GM18508 (cell line): ENCODE results near the gene NLRP9.

Experiments used
- ATAC-seq: cut with Tn5 transposase; IDR thresholded peaks from one replicate; pipeline ENCODE4 v1.9.1; 2021; ENCODE audit warnings: moderate number of reproducible peaks; ENCODE audit not compliant: insufficient read depth, unreplicated experiment

NLRP9 gene

GRCh38 chr19:55704494-55705245, 33.5 kb downstream of the NLRP9 start:
- no peak for ATAC-seq

- ATAC-seq = no peak
Observed at GRCh38 chr19:55703790-55704215, 34.4 kb downstream of the NLRP9 start.

- no peak for ATAC-seq
Observed at GRCh38 chr19:55702131-55702627, 36.0 kb downstream of the NLRP9 start.

- ATAC-seq = no peak
Observed at GRCh38 chr19:55700813-55701212, 37.4 kb downstream of the NLRP9 start.

- no peak for ATAC-seq
Observed at GRCh38 chr19:55699221-55699620, 39.0 kb downstream of the NLRP9 start.

- ATAC-seq = no peak
Observed at GRCh38 chr19:55698256-55698655, 39.9 kb downstream of the NLRP9 start.

- no peak for ATAC-seq
Observed at GRCh38 chr19:55697698-55698097, 40.5 kb downstream of the NLRP9 start.

- ATAC-seq = no peak
Observed at GRCh38 chr19:55697069-55697440, 41.1 kb downstream of the NLRP9 start.

GRCh38 chr19:55696301-55697068, 41.7 kb downstream of the NLRP9 start:
- no peak for ATAC-seq

GRCh38 chr19:55695511-55696290, 42.5 kb downstream of the NLRP9 start:
- ATAC-seq = no peak

- ATAC-seq = no peak
Observed at GRCh38 chr19:55694656-55695491, 43.3 kb downstream of the NLRP9 start.

- ATAC-seq = no peak
Observed at GRCh38 chr19:55694241-55694655, 44.0 kb downstream of the NLRP9 start.

GRCh38 chr19:55693336-55693974, 44.7 kb downstream of the NLRP9 start:
- ATAC-seq = no peak

- no peak for ATAC-seq
Observed at GRCh38 chr19:55692681-55693081, 45.5 kb downstream of the NLRP9 start.

GRCh38 chr19:55691561-55692481, 46.4 kb downstream of the NLRP9 start:
- ATAC-seq = no peak

GRCh38 chr19:55690769-55691545, 47.2 kb downstream of the NLRP9 start:
- no peak for ATAC-seq

GRCh38 chr19:55690109-55690768, 48.0 kb downstream of the NLRP9 start:
- no peak for ATAC-seq
